H9 (cell line): ENCODE results near the gene ROR1. TPM values are rescaled to one million over a fixed set of nuclear protein-coding genes. Genes with fewer than 3 reads are reported as not detected.

ENCODE experiments used
- DNase-seq: peaks from one replicate; pipeline ENCODE4 v3.0.0-alpha.2; 2017
- H2AFZ ChIP-seq: one replicate; pipeline ENCODE4 v1.6.1; 2013; ENCODE audit warnings: mild to moderate bottlenecking, low read length, control low read depth, moderate library complexity
- H2AK5ac ChIP-seq: 2 replicates; pipeline ENCODE4 v1.6.1; 2013; ENCODE audit warnings: low read length, control low read depth, mixed read lengths; ENCODE audit not compliant: insufficient read length
- H2BK120ac ChIP-seq: one replicate; pipeline ENCODE4 v1.6.1; 2013; ENCODE audit warnings: low read depth, mild to moderate bottlenecking, low read length, control low read depth, inconsistent platforms; ENCODE audit not compliant: poor library complexity, severe bottlenecking
- H2BK12ac ChIP-seq: 2 replicates; pipeline ENCODE4 v1.6.1; 2013; ENCODE audit warnings: low read length, control low read depth, mixed read lengths, low read depth; ENCODE audit not compliant: insufficient read length
- H2BK15ac ChIP-seq: 2 replicates; pipeline ENCODE4 v1.6.1; 2013; ENCODE audit warnings: low read depth, low read length, control low read depth
- H2BK20ac ChIP-seq: one replicate; pipeline ENCODE4 v1.6.1; 2013; ENCODE audit warnings: low read depth, mild to moderate bottlenecking, low read length, control low read depth, inconsistent platforms; ENCODE audit not compliant: poor library complexity, severe bottlenecking
- H2BK5ac ChIP-seq: 2 replicates; pipeline ENCODE4 v1.6.1; 2013; ENCODE audit warnings: low read length, control low read depth, mixed read lengths; ENCODE audit not compliant: insufficient read length
- H3K14ac ChIP-seq: 2 replicates; pipeline ENCODE4 v1.6.1; 2013; ENCODE audit warnings: low read length, control low read depth; ENCODE audit not compliant: insufficient read depth
- H3K18ac ChIP-seq: 2 replicates; pipeline ENCODE4 v1.6.1; 2013; ENCODE audit warnings: low read depth, mild to moderate bottlenecking, mixed read lengths, low read length, control low read depth; ENCODE audit not compliant: insufficient read length
- H3K23ac ChIP-seq: 2 replicates; pipeline ENCODE4 v1.6.1; 2013; ENCODE audit warnings: low read length, control low read depth, mixed read lengths, low read depth; ENCODE audit not compliant: insufficient read length
- H3K23me2 ChIP-seq: 2 replicates; pipeline ENCODE4 v1.6.1; 2013; ENCODE audit warnings: low read depth, mild to moderate bottlenecking, mixed read lengths, low read length, control low read depth; ENCODE audit not compliant: insufficient read length, poor library complexity, severe bottlenecking
- H3K27ac ChIP-seq: 2 replicates; pipeline ENCODE4 v1.5.1; 2013; ENCODE audit warnings: low read length, control low read depth, mixed read lengths, low read depth; ENCODE audit not compliant: insufficient read length
- H3K27me3 ChIP-seq: 2 replicates; pipeline ENCODE4 v1.6.1; 2013; ENCODE audit warnings: low read length, control low read depth, inconsistent platforms; ENCODE audit not compliant: insufficient read depth
- H3K4ac ChIP-seq: 2 replicates; pipeline ENCODE4 v1.6.1; 2013; ENCODE audit warnings: low read depth, mild to moderate bottlenecking, control low read depth, inconsistent platforms, low read length, moderate library complexity
- H3K4me1 ChIP-seq: 2 replicates; pipeline ENCODE4 v1.6.1; 2013; ENCODE audit warnings: low read length, control low read depth, inconsistent platforms; ENCODE audit not compliant: insufficient read depth
- H3K4me2 ChIP-seq: 2 replicates; pipeline ENCODE4 v1.6.1; 2013; ENCODE audit warnings: low read length, control low read depth, mixed read lengths; ENCODE audit not compliant: insufficient read length, insufficient read depth
- H3K56ac ChIP-seq: 2 replicates; pipeline ENCODE4 v1.6.1; 2013; ENCODE audit warnings: low read depth, mild to moderate bottlenecking, mixed read lengths, low read length, control low read depth; ENCODE audit not compliant: insufficient read length
- H3K79me1 ChIP-seq: 2 replicates; pipeline ENCODE4 v1.6.1; 2013; ENCODE audit warnings: low read depth, mild to moderate bottlenecking, moderate library complexity, low read length, control low read depth, inconsistent platforms; ENCODE audit not compliant: insufficient read depth, poor library complexity, severe bottlenecking
- H3K79me2 ChIP-seq: 2 replicates; pipeline ENCODE4 v1.6.1; 2013; ENCODE audit warnings: low read length, control low read depth, inconsistent platforms; ENCODE audit not compliant: insufficient read depth
- H3K9ac ChIP-seq: 2 replicates; pipeline ENCODE4 v1.6.1; 2013; ENCODE audit warnings: low read length, control low read depth, mixed read lengths; ENCODE audit not compliant: insufficient read length; ENCODE audit errors: extremely low read depth
- H3K9me3 ChIP-seq: one replicate; pipeline ENCODE4 v1.6.1; 2013; ENCODE audit warnings: low read depth, low read length, inconsistent platforms; ENCODE audit not compliant: control insufficient read depth
- H3T11ph ChIP-seq: one replicate; pipeline ENCODE4 v1.6.1; 2013; ENCODE audit warnings: mild to moderate bottlenecking, low read length, control low read depth, inconsistent platforms
- H4K20me1 ChIP-seq: one replicate; pipeline ENCODE4 v1.6.1; 2013; ENCODE audit not compliant: control insufficient read depth, insufficient read length, insufficient read depth
- H4K5ac ChIP-seq: 2 replicates; pipeline ENCODE4 v1.6.1; 2013; ENCODE audit warnings: low read depth, mild to moderate bottlenecking, mixed read lengths, low read length, control low read depth; ENCODE audit not compliant: insufficient read length
- H4K8ac ChIP-seq: replicated peaks from 2 replicates; pipeline ENCODE4 v1.6.1; 2013; ENCODE audit warnings: low read length, control low read depth, mixed read lengths, low read depth; ENCODE audit not compliant: insufficient read length
- H4K91ac ChIP-seq: 2 replicates; pipeline ENCODE4 v1.6.1; 2013; ENCODE audit warnings: low read depth, mild to moderate bottlenecking, moderate library complexity, mixed read lengths, low read length, control low read depth; ENCODE audit not compliant: insufficient read length
- H3K27ac Mint-ChIP-seq, 3 experiments: 2 replicates in 2 of 3; 3 replicates in 1 of 3; pipeline ENCODE4 v1.8.0; 2020 to 2021; ENCODE audit warnings: mixed read lengths in 3 of 3, mild to moderate bottlenecking in 1 of 3, moderate library complexity in 1 of 3
- H3K27me3 Mint-ChIP-seq: 2 replicates; pipeline ENCODE4 v1.8.0; 2021; ENCODE audit warnings: low read depth, mild to moderate bottlenecking, moderate library complexity, mixed read lengths
- H3K36me3 Mint-ChIP-seq, 3 experiments: 2 replicates in 2 of 3; 3 replicates in 1 of 3; pipeline ENCODE4 v1.8.0; 2020 to 2021; ENCODE audit warnings: low read depth in 3 of 3, mixed read lengths in 3 of 3; ENCODE audit not compliant: insufficient read depth in 1 of 3
- H3K4me1 Mint-ChIP-seq, 2 experiments: 2 replicates each; pipeline ENCODE4 v1.8.0; 2020; ENCODE audit warnings: mixed read lengths in 2 of 2
- H3K4me3 Mint-ChIP-seq, 2 experiments: 2 replicates in 1 of 2; 3 replicates in 1 of 2; pipeline ENCODE4 v1.8.0; 2020 to 2021; ENCODE audit warnings: mild to moderate bottlenecking in 2 of 2, mixed read lengths in 2 of 2, moderate library complexity in 1 of 2
- H3K9me3 Mint-ChIP-seq, 2 experiments: 2 replicates in 1 of 2; 3 replicates in 1 of 2; pipeline ENCODE4 v1.8.0; 2020; ENCODE audit warnings: mild to moderate bottlenecking in 2 of 2, mixed read lengths in 2 of 2, moderate library complexity in 1 of 2
- WGBS: extraction: QIAGEN DNeasy Blood & Tissue Kit; methylation state at CpG from one replicate; pipeline ENCODE4 v1.1.7; 2013; ENCODE audit warnings: missing lambda C conversion rate, low lambda C conversion rate, mixed read lengths; ENCODE audit not compliant: insufficient read length; ENCODE audit errors: extremely low coverage; 5-methylcytosine and 5-hydroxymethylcytosine counted together
- total RNA-seq: library from RNA; stranded (reverse); gene quantifications from 2 replicates; pipeline ENCODE4 v1.2.1, GENCODE V29; 2021
- TF ChIP-seq, protein P1 (sequence below): fragments of 200-600 bp; sonication (generic); conservative IDR thresholded peaks from 3 replicates; pipeline ENCODE4 v1.8.0; 2021; ENCODE audit warnings: antibody characterized with exemption, mild to moderate bottlenecking

The ROR1 gene
- total RNA-seq, 1 experiment from 2014 or later, result 75.9 TPM

GRCh38 chr1:63891060-63891690 lies 117.4 kb downstream of the ROR1 start:
- Histone ChIP-seq H3K4me1 (peaks cover 5% of the 10 kb centered on the region; the same call in 1 of the 2 replicates), H3K4ac (no peak overlapping the region), H3T11ph (no peak overlapping the region), H3K9ac (no peak overlapping the region), H3K79me2 (peaks cover 30% of the 10 kb centered on the region; the same call in 1 of the 2 replicates), H3K79me1 (peaks cover 10% of the 10 kb centered on the region), H2BK5ac (no peak overlapping the region), H3K14ac (no peak overlapping the region), H4K20me1 (no peaks in the 10 kb centered on the region), H2AK5ac (no peak overlapping the region), H3K23me2 (no peaks in the 10 kb centered on the region), H4K91ac (no peak overlapping the region), H3K4me2 (no peak overlapping the region), H3K27ac (no peak overlapping the region), H3K9me3 (no peaks in the 10 kb centered on the region), H2BK12ac (no peak overlapping the region), H3K23ac (no peak overlapping the region), H2BK20ac (no peak overlapping the region), H2BK15ac (no peak overlapping the region), H3K56ac (no peak overlapping the region), H2AFZ (no peak overlapping the region), H2BK120ac (no peak overlapping the region), H4K8ac (no peak overlapping the region), H3K18ac (no peak overlapping the region), H4K5ac (no peak overlapping the region), H3K27me3 (no peaks in the 10 kb centered on the region)
- H3K4me1 Mint-ChIP-seq, result peaks cover 44 to 46% of the 10 kb centered on the region in 2 experiments
- H3K36me3 Mint-ChIP-seq, result peaks cover 0 to 6% (median 6%) of the 10 kb centered on the region in 3 experiments; a peak in 4 of 7 replicates
- no peaks in the 10 kb centered on the region for H3K9me3 Mint-ChIP-seq
- TF ChIP-seq, protein P1, sequence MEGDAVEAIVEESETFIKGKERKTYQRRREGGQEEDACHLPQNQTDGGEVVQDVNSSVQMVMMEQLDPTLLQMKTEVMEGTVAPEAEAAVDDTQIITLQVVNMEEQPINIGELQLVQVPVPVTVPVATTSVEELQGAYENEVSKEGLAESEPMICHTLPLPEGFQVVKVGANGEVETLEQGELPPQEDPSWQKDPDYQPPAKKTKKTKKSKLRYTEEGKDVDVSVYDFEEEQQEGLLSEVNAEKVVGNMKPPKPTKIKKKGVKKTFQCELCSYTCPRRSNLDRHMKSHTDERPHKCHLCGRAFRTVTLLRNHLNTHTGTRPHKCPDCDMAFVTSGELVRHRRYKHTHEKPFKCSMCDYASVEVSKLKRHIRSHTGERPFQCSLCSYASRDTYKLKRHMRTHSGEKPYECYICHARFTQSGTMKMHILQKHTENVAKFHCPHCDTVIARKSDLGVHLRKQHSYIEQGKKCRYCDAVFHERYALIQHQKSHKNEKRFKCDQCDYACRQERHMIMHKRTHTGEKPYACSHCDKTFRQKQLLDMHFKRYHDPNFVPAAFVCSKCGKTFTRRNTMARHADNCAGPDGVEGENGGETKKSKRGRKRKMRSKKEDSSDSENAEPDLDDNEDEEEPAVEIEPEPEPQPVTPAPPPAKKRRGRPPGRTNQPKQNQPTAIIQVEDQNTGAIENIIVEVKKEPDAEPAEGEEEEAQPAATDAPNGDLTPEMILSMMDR, result no peak
- no CpG with 5 or more reads among the region's 4 CpGs for whole genome bisulfite sequencing
- no peak overlapping the region for H3K27ac Mint-ChIP-seq
- no peaks in the 10 kb centered on the region for H3K27me3 Mint-ChIP-seq
- no peak overlapping the region for H3K4me3 Mint-ChIP-seq
- no peak for DNase-seq
